NCI-H2081 treated with DMSO at 0.1 percent for 48 hours (cell line): ENCODE results near the gene SNX24.
"Not testable (repeated sequence)": the region's sequence is repeated elsewhere in the genome, so short reads cannot be mapped to it uniquely, and the experiment has no call there.

Experiments
- DNase-seq: peaks from one replicate; lab custom pipeline; 2025; lab: John Stamatoyannopoulos, UW

Gene SNX24

GRCh38 chr5:122967085-122967484 lies 121.7 kb downstream of the SNX24 start:
- DNase-seq: no peak

- no peak for DNase-seq
Observed at GRCh38 chr5:122967625-122968024, 122.2 kb downstream of the SNX24 start.

- not testable (repeated sequence) for DNase-seq
Observed at GRCh38 chr5:122968056-122968455, 122.6 kb downstream of the SNX24 start.

GRCh38 chr5:122971333-122971732 lies 125.9 kb downstream of the SNX24 start:
- no peak for DNase-seq

GRCh38 chr5:122972877-122973276 lies 127.5 kb downstream of the SNX24 start:
- DNase-seq: no peak

- not testable (repeated sequence) for DNase-seq
Observed at GRCh38 chr5:122973759-122974158, 128.3 kb downstream of the SNX24 start.

- not testable (repeated sequence) for DNase-seq
Observed at GRCh38 chr5:122974251-122974650, 128.8 kb downstream of the SNX24 start.

GRCh38 chr5:122977319-122977718 lies 131.9 kb downstream of the SNX24 start:
- no peak for DNase-seq

- no peak for DNase-seq
Observed at GRCh38 chr5:122978068-122978467, 132.7 kb downstream of the SNX24 start.

GRCh38 chr5:122978644-122979297 lies 133.4 kb downstream of the SNX24 start:
- DNase-seq: no peak

- no peak for DNase-seq
Observed at GRCh38 chr5:122981846-122982245, 136.4 kb downstream of the SNX24 start.

- DNase-seq: no peak
Observed at GRCh38 chr5:122982376-122982775, 137.0 kb downstream of the SNX24 start.

- no peak for DNase-seq
Observed at GRCh38 chr5:122984425-122984824, 139.0 kb downstream of the SNX24 start.

GRCh38 chr5:122985006-122985700 lies 139.7 kb downstream of the SNX24 start:
- no peak for DNase-seq

- DNase-seq: no peak
Observed at GRCh38 chr5:122985954-122986721, 140.7 kb downstream of the SNX24 start.

- DNase-seq: no peak
Observed at GRCh38 chr5:122996091-122996490, 150.7 kb downstream of the SNX24 start.

GRCh38 chr5:122997294-122997693 lies 151.9 kb downstream of the SNX24 start:
- no peak for DNase-seq

GRCh38 chr5:122999947-123000563 lies 154.6 kb downstream of the SNX24 start:
- no peak for DNase-seq

- no peak for DNase-seq
Observed at GRCh38 chr5:123000731-123001130, 155.3 kb downstream of the SNX24 start.

- no peak for DNase-seq
Observed at GRCh38 chr5:123001808-123002207, 156.4 kb downstream of the SNX24 start.

GRCh38 chr5:123007182-123007581 lies 161.8 kb downstream of the SNX24 start:
- no peak for DNase-seq

GRCh38 chr5:123007754-123008153 lies 162.3 kb downstream of the SNX24 start:
- no peak for DNase-seq

- no peak for DNase-seq
Observed at GRCh38 chr5:123012321-123012720, 166.9 kb downstream of the SNX24 start.
